BLaER1 (cell line): ENCODE results near the gene CDCA3.

Experiments
- H3K27ac ChIP-seq: shearing (Covaris generic); formaldehyde crosslinking; 2 replicates; pipeline ENCODE4 v1.8.1; 2022
- H3K27me3 ChIP-seq: shearing (Covaris generic); formaldehyde crosslinking; 2 replicates; pipeline ENCODE4 v1.8.1; 2022
- H3K36me3 ChIP-seq: shearing (Covaris generic); formaldehyde crosslinking; 2 replicates; pipeline ENCODE4 v1.8.1; 2022
- H3K4me1 ChIP-seq: shearing (Covaris generic); formaldehyde crosslinking; 2 replicates; pipeline ENCODE4 v1.8.1; 2022
- H3K4me2 ChIP-seq: shearing (Covaris generic); formaldehyde crosslinking; 2 replicates; pipeline ENCODE4 v1.8.1; 2022
- H3K4me3 ChIP-seq: shearing (Covaris generic); formaldehyde crosslinking; 2 replicates; pipeline ENCODE4 v1.8.1; 2022
- H3K9ac ChIP-seq: shearing (Covaris generic); formaldehyde crosslinking; 2 replicates; pipeline ENCODE4 v1.8.1; 2022
- H3K9me3 ChIP-seq: shearing (Covaris generic); formaldehyde crosslinking; 2 replicates; pipeline ENCODE4 v1.8.1; 2022
- H4K20me1 ChIP-seq: shearing (Covaris generic); formaldehyde crosslinking; 2 replicates; pipeline ENCODE4 v1.8.1; 2022
- Cebpa-rat ChIP-seq: shearing (Covaris generic); IDR thresholded peaks from 2 replicates; pipeline ENCODE4 v1.8.1; 2022

CDCA3 gene

GRCh38 chr12:6834254-6834653 lies 16.8 kb downstream of the CDCA3 start:
- peaks cover 4% of the 10 kb centered on the region for H3K4me1 ChIP-seq
- H3K4me3 ChIP-seq, result no peak overlapping the region
- H3K4me2 ChIP-seq, result no peak overlapping the region
- H3K36me3 ChIP-seq, result no peaks in the 10 kb centered on the region
- H4K20me1 ChIP-seq, result peaks cover 30% of the 10 kb centered on the region; the same call in 1 of the 2 replicates
- no peak overlapping the region for H3K27ac ChIP-seq
- H3K9ac ChIP-seq, result no peak overlapping the region
- H3K27me3 ChIP-seq, result peaks cover 66% of the 10 kb centered on the region
- TF ChIP-seq Cebpa-rat, result no peak
- H3K9me3 ChIP-seq, result no peaks in the 10 kb centered on the region

- Histone ChIP-seq H3K36me3 (no peaks in the 10 kb centered on the region), H3K9ac (no peak overlapping the region), H3K4me3 (no peak overlapping the region), H3K27ac (no peak overlapping the region), H3K27me3 (peaks cover 75% of the 10 kb centered on the region), H3K4me2 (no peak overlapping the region), H4K20me1 (peaks cover 39% of the 10 kb centered on the region), H3K4me1 (peaks cover 13% of the 10 kb centered on the region), H3K9me3 (no peaks in the 10 kb centered on the region)
- TF ChIP-seq Cebpa-rat, result no peak
Observed at GRCh38 chr12:6833189-6833890, 17.7 kb downstream of the CDCA3 start.

GRCh38 chr12:6832125-6832524 lies 19.0 kb downstream of the CDCA3 start:
- H3K4me3 ChIP-seq, result no peak overlapping the region
- H3K4me1 ChIP-seq, result peaks cover 23% of the 10 kb centered on the region
- H4K20me1 ChIP-seq, result peaks cover 44% of the 10 kb centered on the region
- H3K9me3 ChIP-seq, result no peaks in the 10 kb centered on the region
- peaks cover 83% of the 10 kb centered on the region for H3K27me3 ChIP-seq
- H3K4me2 ChIP-seq, result no peak overlapping the region
- H3K36me3 ChIP-seq, result no peaks in the 10 kb centered on the region
- H3K9ac ChIP-seq, result no peak overlapping the region
- no peak for TF ChIP-seq Cebpa-rat
- H3K27ac ChIP-seq, result no peak overlapping the region

GRCh38 chr12:6831450-6831995 lies 19.6 kb downstream of the CDCA3 start:
- no peaks in the 10 kb centered on the region for H3K36me3 ChIP-seq
- peaks cover 29% of the 10 kb centered on the region for H3K4me1 ChIP-seq
- no peak overlapping the region for H3K4me3 ChIP-seq
- H4K20me1 ChIP-seq, result peaks cover 50% of the 10 kb centered on the region
- peaks cover 85% of the 10 kb centered on the region for H3K27me3 ChIP-seq
- no peaks in the 10 kb centered on the region for H3K9me3 ChIP-seq
- no peak overlapping the region for H3K4me2 ChIP-seq
- H3K27ac ChIP-seq, result no peak overlapping the region
- TF ChIP-seq Cebpa-rat, result no peak
- H3K9ac ChIP-seq, result no peak overlapping the region

- Histone ChIP-seq H3K4me1 (peaks cover 30% of the 10 kb centered on the region), H3K9ac (no peak overlapping the region), H3K4me3 (no peak overlapping the region), H3K4me2 (no peak overlapping the region), H4K20me1 (peaks cover 55% of the 10 kb centered on the region), H3K27me3 (peaks cover 90% of the 10 kb centered on the region), H3K27ac (no peak overlapping the region), H3K9me3 (no peaks in the 10 kb centered on the region), H3K36me3 (no peaks in the 10 kb centered on the region)
- no peak for TF ChIP-seq Cebpa-rat
Observed at GRCh38 chr12:6830999-6831398, 20.1 kb downstream of the CDCA3 start.

GRCh38 chr12:6830286-6830890 lies 20.7 kb downstream of the CDCA3 start:
- H3K4me2 ChIP-seq, result no peak overlapping the region
- no peak overlapping the region for H3K4me3 ChIP-seq
- H3K27ac ChIP-seq, result no peak overlapping the region
- peaks cover 96% of the 10 kb centered on the region for H3K27me3 ChIP-seq
- no peak overlapping the region for H3K9ac ChIP-seq
- no peaks in the 10 kb centered on the region for H3K36me3 ChIP-seq
- H3K4me1 ChIP-seq, result peaks cover 30% of the 10 kb centered on the region
- H3K9me3 ChIP-seq, result no peaks in the 10 kb centered on the region
- TF ChIP-seq Cebpa-rat, result no peak
- peaks cover 61% of the 10 kb centered on the region for H4K20me1 ChIP-seq

GRCh38 chr12:6829536-6830220 lies 21.4 kb downstream of the CDCA3 start:
- Histone ChIP-seq H3K27me3 (peaks cover 98% of the 10 kb centered on the region), H3K36me3 (no peaks in the 10 kb centered on the region), H3K27ac (no peak overlapping the region), H3K9ac (no peak overlapping the region), H3K4me3 (peak overlapping the region; percentile 68), H3K9me3 (no peaks in the 10 kb centered on the region), H3K4me1 (peaks cover 30% of the 10 kb centered on the region), H3K4me2 (peak overlapping the region; percentile 93), H4K20me1 (peaks cover 68% of the 10 kb centered on the region)
- TF ChIP-seq Cebpa-rat, result no peak

GRCh38 chr12:6828781-6829535 lies 22.1 kb downstream of the CDCA3 start:
- H3K4me3 ChIP-seq, result peak overlapping the region; percentile 68
- H3K27me3 ChIP-seq, result peaks cover 98% of the 10 kb centered on the region
- no peaks in the 10 kb centered on the region for H3K36me3 ChIP-seq
- H3K4me1 ChIP-seq, result peaks cover 30% of the 10 kb centered on the region
- H3K4me2 ChIP-seq, result peak overlapping the region; percentile 93
- no peaks in the 10 kb centered on the region for H3K9me3 ChIP-seq
- no peak overlapping the region for H3K27ac ChIP-seq
- peak overlapping the region; percentile 61 for H3K9ac ChIP-seq
- TF ChIP-seq Cebpa-rat, result no peak
- peaks cover 71% of the 10 kb centered on the region for H4K20me1 ChIP-seq

GRCh38 chr12:6827982-6828780 lies 22.9 kb downstream of the CDCA3 start, which contains the start of gene P3H3:
TSS of gene P3H3 (plus strand) at chr12:6828407. CDS start at chr12:6828441, 34 bp downstream.
- peak within 1 kb of the TSS; percentile 68 for H3K4me3 ChIP-seq
- H3K4me1 ChIP-seq, result peaks cover 30% of the 10 kb centered on the region
- peaks cover 75% of the 10 kb centered on the region for H4K20me1 ChIP-seq
- H3K4me2 ChIP-seq, result peak within 1 kb of the TSS; percentile 93
- peak within 1 kb of the TSS; percentile 61 for H3K9ac ChIP-seq
- H3K27ac ChIP-seq, result no peak within 1 kb of the TSS
- H3K36me3 ChIP-seq, result no peaks in the 10 kb centered on the region
- H3K27me3 ChIP-seq, result peaks cover 98% of the 10 kb centered on the region
- no peak for TF ChIP-seq Cebpa-rat
- H3K9me3 ChIP-seq, result no peaks in the 10 kb centered on the region
